C4-2B (cell line): ENCODE data around the gene OR2D2.

ENCODE experiments used
- CTCF ChIP-seq: fragments of 450-650 bp; conservative IDR thresholded peaks from 2 replicates; pipeline ENCODE4 v1.5.1; 2017; ENCODE audit warnings: mild to moderate bottlenecking
- ZFX ChIP-seq: fragments of 450-650 bp; IDR thresholded peaks from 2 replicates; pipeline ENCODE4 v1.6.1; 2017

GRCh38 chr11:6876325-6876724 lies 16.0 kb downstream of the OR2D2 start, which contains the start of gene OR10A4:
- TF ChIP-seq CTCF (no peak), ZFX (no peak)
